ENCODE data around the gene ZNF398.

DNA sequence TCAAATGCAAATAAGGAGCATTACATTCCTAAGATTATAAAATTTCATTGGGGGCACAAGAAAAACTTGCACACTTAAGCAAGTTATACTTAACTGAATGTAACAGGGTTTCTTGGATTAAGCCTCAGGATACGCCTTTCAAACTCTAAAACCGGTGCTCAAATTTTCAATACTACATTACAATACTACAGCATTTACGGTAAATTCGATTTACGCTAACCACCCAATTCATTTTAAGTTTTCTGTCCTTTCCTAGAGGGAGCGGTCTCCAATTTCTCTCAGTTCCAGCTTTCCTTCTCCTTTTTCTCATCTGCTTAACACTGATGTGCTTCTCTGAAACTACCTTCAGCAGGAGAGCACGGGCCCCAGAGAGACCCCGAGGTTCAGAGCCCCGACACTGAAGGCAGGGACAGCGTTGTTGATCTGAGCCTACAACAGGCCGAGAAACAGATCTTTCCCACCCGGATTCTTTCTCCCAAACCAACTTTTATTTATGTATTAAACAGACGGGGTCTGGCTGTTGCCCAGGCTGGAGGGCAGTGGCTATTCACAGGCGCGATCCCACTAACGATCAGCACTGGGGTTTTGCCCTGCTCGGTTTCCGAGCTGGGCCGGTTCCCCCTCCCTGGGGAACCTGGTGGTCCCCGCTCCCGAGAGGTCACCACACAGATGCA lies 21.9 kb upstream of the ZNF398 start:
- TF ChIP-seq POLR2A (IDR thresholded peaks at IDR 0.05; ENCODE audit: low read depth, low read length) (no peak), POLR2AphosphoS5 (IDR thresholded peaks at IDR 0.05; ENCODE audit: low read depth, low read length) (no peak), POU2F2 (IDR thresholded peaks at IDR 0.05; ENCODE audit: low read depth, low read length) (no peak)

Measured in GM12891 (cell line).